ENCODE data around the gene PDX1.

The PDX1 gene

GRCh38 chr13:27919934-27920676 lies at the start of gene PDX1:
Gene PDX1, plus strand, starts transcription at chr13:27920000. Its CDS starts 139 bp downstream, at chr13:27920139.
- DNase-seq, result no peak

- DNase-seq, result no peak
Observed at GRCh38 chr13:27878274-27878673, 41.5 kb upstream of the PDX1 start.

- DNase-seq, result no peak
Observed at GRCh38 chr13:27889471-27889870, 30.3 kb upstream of the PDX1 start.

- DNase-seq, result no peak
Observed at GRCh38 chr13:27896726-27897125, 23.1 kb upstream of the PDX1 start.

GRCh38 chr13:27904719-27905118 lies 15.1 kb upstream of the PDX1 start:
- no peak for DNase-seq

GRCh38 chr13:27905650-27906049 lies 14.2 kb upstream of the PDX1 start:
- no peak for DNase-seq

- no peak for DNase-seq
Observed at GRCh38 chr13:27907121-27907787, 12.5 kb upstream of the PDX1 start.

GRCh38 chr13:27909378-27909777 lies 10.4 kb upstream of the PDX1 start:
- DNase-seq, result no peak

- DNase-seq, result no peak
Observed at GRCh38 chr13:27911521-27911920, 8.3 kb upstream of the PDX1 start.

GRCh38 chr13:27913160-27913559 lies 6.6 kb upstream of the PDX1 start:
- no peak for DNase-seq

GRCh38 chr13:27915301-27916207 lies 4.2 kb upstream of the PDX1 start:
- no peak for DNase-seq

GRCh38 chr13:27917121-27917947 lies 2.5 kb upstream of the PDX1 start:
- no peak for DNase-seq

GRCh38 chr13:27918041-27918917 lies 1.5 kb upstream of the PDX1 start:
- DNase-seq, result no peak

GRCh38 chr13:27918918-27919658 lies 712 bp upstream of the PDX1 start:
- no peak for DNase-seq

GRCh38 chr13:27919659-27919933 lies 204 bp upstream of the PDX1 start:
- DNase-seq, result peak; percentile 71

- no peak for DNase-seq
Observed at GRCh38 chr13:27920677-27921420, 1.0 kb downstream of the PDX1 start.

- DNase-seq, result no peak
Observed at GRCh38 chr13:27921421-27921960, 1.7 kb downstream of the PDX1 start.

- DNase-seq, result no peak
Observed at GRCh38 chr13:27921961-27922882, 2.4 kb downstream of the PDX1 start.

All from SHP77 treated with DMSO at 0.1 percent for 48 hours (cell line).